Vagina (tissue), 2 donors: ENCODE measurements around the gene TPRG1L.

ENCODE experiments used
- CTCF ChIP-seq, 3 experiments: fragments of 450-650 bp in 2 of 3; fragments of 200-600 bp in 1 of 3; sonication (generic) in 1 of 3; IDR thresholded peaks; one replicate each; pipeline ENCODE4 v1.5.1; 2017 to 2019; ENCODE audit warnings: antibody characterized with exemption in 3 of 3, mild to moderate bottlenecking in 2 of 3, moderate library complexity in 2 of 3
- POLR2A ChIP-seq, 2 donors: fragments of 450-650 bp; IDR thresholded peaks; one replicate each; pipeline ENCODE4 v1.6.1; 2017; ENCODE audit warnings: antibody characterized with exemption in 2 of 2, mild to moderate bottlenecking in 2 of 2, moderate library complexity in 2 of 2
- POLR2AphosphoS5 ChIP-seq, 2 donors: sonication (generic); formaldehyde crosslinking; IDR thresholded peaks; one replicate each; pipeline ENCODE4 v1.9.0; 2017; ENCODE audit warnings: antibody characterized with exemption in 2 of 2, mild to moderate bottlenecking in 2 of 2, low read depth in 1 of 2; ENCODE audit not compliant: insufficient read depth in 1 of 2

- no peak for TF ChIP-seq CTCF (IDR thresholded peaks at IDR 0.05)
- TF ChIP-seq POLR2AphosphoS5 (IDR thresholded peaks at IDR 0.05; ENCODE audit: insufficient read depth in 1 of 2, low read depth in 1 of 2), result no peak
- no peak for TF ChIP-seq POLR2A (IDR thresholded peaks at IDR 0.05)
Measured at GRCh38 chr1:3588395-3588794, 36.4 kb upstream of the TPRG1L start.
